Liver (tissue), 9 donors: ENCODE results near the gene NHS. TPM values are rescaled to one million over a fixed set of nuclear protein-coding genes. Genes with fewer than 3 reads are reported as not detected.

Experiments used
- DNase-seq: peaks from one replicate; pipeline ENCODE4 v3.0.0-alpha.2; 2017; ENCODE audit warnings: low spot score
- H3K27ac ChIP-seq, 2 donors: one replicate each; pipeline ENCODE4 v1.7.0; 2013; ENCODE audit warnings: inconsistent platforms in 2 of 2, low read length in 2 of 2, control low read depth in 1 of 2, low read depth in 1 of 2, mild to moderate bottlenecking in 1 of 2
- H3K27me3 ChIP-seq, 4 donors: one replicate each; pipeline versions ENCODE4 v1.6.1 to v1.7.0; 2013; ENCODE audit warnings: low read length in 3 of 4, inconsistent platforms in 1 of 4, mild to moderate bottlenecking in 1 of 4, moderate library complexity in 1 of 4; ENCODE audit not compliant: control insufficient read depth in 4 of 4, insufficient read depth in 4 of 4
- H3K36me3 ChIP-seq, 4 donors: one replicate each; pipeline versions ENCODE4 v1.6.1 to v1.7.0; 2013; ENCODE audit warnings: low read length in 3 of 4, mild to moderate bottlenecking in 3 of 4, low read depth in 1 of 4, moderate library complexity in 1 of 4; ENCODE audit not compliant: control insufficient read depth in 4 of 4, insufficient read depth in 3 of 4
- H3K4me1 ChIP-seq, 4 donors: one replicate each; pipeline versions ENCODE4 v1.6.1 to v1.7.0; 2013; ENCODE audit warnings: low read length in 3 of 4, mild to moderate bottlenecking in 3 of 4, moderate library complexity in 1 of 4; ENCODE audit not compliant: control insufficient read depth in 4 of 4, insufficient read depth in 4 of 4
- H3K4me3 ChIP-seq, 3 donors: one replicate each; pipeline versions ENCODE4 v1.6.1 to v1.7.0; 2013; ENCODE audit warnings: low read length in 3 of 3, control low read depth in 1 of 3, low read depth in 1 of 3, mild to moderate bottlenecking in 1 of 3
- H3K9ac ChIP-seq, 2 donors: one replicate each; pipeline ENCODE4 v1.7.0; 2013; ENCODE audit warnings: low read length in 2 of 2, mild to moderate bottlenecking in 2 of 2, moderate library complexity in 2 of 2, control low read depth in 1 of 2, low read depth in 1 of 2
- H3K9me3 ChIP-seq, 4 donors: one replicate each; pipeline versions ENCODE4 v1.6.1 to v1.7.0; 2013; ENCODE audit warnings: low read length in 3 of 4; ENCODE audit not compliant: control insufficient read depth in 4 of 4
- ATF3 ChIP-seq: IDR thresholded peaks from 2 replicates; pipeline ENCODE4 v1.6.1; 2016; ENCODE audit warnings: antibody characterized with exemption
- EGR1 ChIP-seq, 2 donors: IDR thresholded peaks; 2 replicates each; pipeline ENCODE4 v1.6.1; 2016 to 2018; ENCODE audit warnings: antibody characterized with exemption in 2 of 2, low read depth in 2 of 2
- FOXA1 ChIP-seq: IDR thresholded peaks from 2 replicates; pipeline ENCODE4 v1.6.1; 2016; ENCODE audit warnings: antibody characterized with exemption
- FOXA2 ChIP-seq: IDR thresholded peaks from 2 replicates; pipeline ENCODE4 v1.6.1; 2016; ENCODE audit warnings: antibody characterized with exemption
- HNF4A ChIP-seq, 2 donors: conservative IDR thresholded peaks; 2 replicates each; pipeline ENCODE4 v1.6.1; 2016; ENCODE audit warnings: antibody characterized with exemption in 2 of 2, mild to moderate bottlenecking in 2 of 2
- HNF4G ChIP-seq: IDR thresholded peaks from 2 replicates; pipeline ENCODE4 v1.6.1; 2016; ENCODE audit warnings: antibody characterized with exemption
- JUND ChIP-seq, 2 donors: IDR thresholded peaks; 2 replicates each; pipeline ENCODE4 v1.6.1; 2016; ENCODE audit warnings: antibody characterized with exemption in 2 of 2
- NR2F2 ChIP-seq: IDR thresholded peaks from 2 replicates; pipeline ENCODE4 v1.6.1; 2016; ENCODE audit warnings: antibody characterized with exemption
- RAD21 ChIP-seq, 2 donors: IDR thresholded peaks; 2 replicates each; pipeline ENCODE4 v1.6.1; 2016; ENCODE audit warnings: antibody characterized with exemption in 2 of 2, mild to moderate bottlenecking in 2 of 2
- RXRA ChIP-seq, 2 donors: IDR thresholded peaks; 2 replicates each; pipeline ENCODE4 v1.6.1; 2017 to 2018; ENCODE audit warnings: antibody characterized with exemption in 2 of 2, mild to moderate bottlenecking in 1 of 2
- SP1 ChIP-seq: IDR thresholded peaks from 2 replicates; pipeline ENCODE4 v1.6.1; 2018; ENCODE audit warnings: antibody characterized with exemption, mild to moderate bottlenecking
- TAF1 ChIP-seq: conservative IDR thresholded peaks from 2 replicates; pipeline ENCODE4 v1.6.1; 2016; ENCODE audit warnings: antibody characterized with exemption, mild to moderate bottlenecking
- YY1 ChIP-seq: IDR thresholded peaks from 2 replicates; pipeline ENCODE4 v1.6.1; 2016; ENCODE audit warnings: antibody characterized with exemption, mild to moderate bottlenecking
- WGBS: extraction: QIAGEN DNeasy Blood & Tissue Kit; methylation state at CpG from one replicate; pipeline ENCODE4 v1.1.7; 2013; 5-methylcytosine and 5-hydroxymethylcytosine counted together
- polyA plus RNA-seq, 2 donors: library from polyadenylated mRNA; stranded (reverse) in 1 of 2; unstranded in 1 of 2; fragments of 200-250 nt in 1 of 2; fragments of >200 nt in 1 of 2; fragmentation: Nextera tagmentation in 1 of 2; extraction: Ambion mirVana in 1 of 2; gene quantifications; one replicate each; pipeline versions ENCODE4 v1.2.1 to v1.2.3, GENCODE V29; 2013 to 2015
- total RNA-seq, 2 donors: library from RNA; depleted of rRNA; stranded (reverse); fragments of >200 nt; gene quantifications; one replicate each; pipeline ENCODE4 v1.2.3, GENCODE V29; 2014
- TF ChIP-seq, protein P1 (sequence below): fragments of 150-350 bp; IDR thresholded peaks from 2 replicates; pipeline ENCODE4 v1.5.1; 2017; ENCODE audit warnings: improper control_type of control experiment, low read depth, low read length; ENCODE audit not compliant: missing input control
- TF ChIP-seq, protein P2 (sequence below): IDR thresholded peaks from 2 replicates; pipeline ENCODE4 v1.6.1; 2016; ENCODE audit warnings: antibody characterized with exemption
- TF ChIP-seq, protein P3 (sequence below): IDR thresholded peaks from 2 replicates; pipeline ENCODE4 v1.6.1; 2016; ENCODE audit warnings: antibody characterized with exemption, mild to moderate bottlenecking
- donor health status: healthy.
- donor health status: healthy.
- donor health status: healthy.
- donor health status: healthy.
- donor health status: healthy.

The NHS gene
- total and polyA plus RNA-seq, 4 donors: 0.03 to 0.17 (median 0.10) TPM

GRCh38 chrX:17679261-17679660 is 304.3 kb downstream of the NHS start:
- Histone ChIP-seq H3K27me3 (no peaks in the 10 kb centered on the region), H3K9ac (no peak overlapping the region), H3K4me3 (no peak overlapping the region), H3K9me3 (no peaks in the 10 kb centered on the region), H3K27ac (no peak overlapping the region), H3K4me1 (no peaks in the 10 kb centered on the region), H3K36me3 (no peaks in the 10 kb centered on the region)
- no peak for DNase-seq
- TF ChIP-seq HNF4A (conservative IDR thresholded peaks at IDR 0.05) (no peak), FOXA2 (no peak), SP1 (no peak), FOXA1 (no peak), RAD21 (IDR thresholded peaks at IDR 0.05) (no peak), EGR1 (IDR thresholded peaks at IDR 0.05; ENCODE audit: low read depth in 2 of 2) (no peak), HNF4G (no peak), RXRA (IDR thresholded peaks at IDR 0.05) (no peak), JUND (IDR thresholded peaks at IDR 0.05) (no peak), NR2F2 (no peak), TAF1 (no peak), YY1 (no peak)
- TF ChIP-seq, protein P1, sequence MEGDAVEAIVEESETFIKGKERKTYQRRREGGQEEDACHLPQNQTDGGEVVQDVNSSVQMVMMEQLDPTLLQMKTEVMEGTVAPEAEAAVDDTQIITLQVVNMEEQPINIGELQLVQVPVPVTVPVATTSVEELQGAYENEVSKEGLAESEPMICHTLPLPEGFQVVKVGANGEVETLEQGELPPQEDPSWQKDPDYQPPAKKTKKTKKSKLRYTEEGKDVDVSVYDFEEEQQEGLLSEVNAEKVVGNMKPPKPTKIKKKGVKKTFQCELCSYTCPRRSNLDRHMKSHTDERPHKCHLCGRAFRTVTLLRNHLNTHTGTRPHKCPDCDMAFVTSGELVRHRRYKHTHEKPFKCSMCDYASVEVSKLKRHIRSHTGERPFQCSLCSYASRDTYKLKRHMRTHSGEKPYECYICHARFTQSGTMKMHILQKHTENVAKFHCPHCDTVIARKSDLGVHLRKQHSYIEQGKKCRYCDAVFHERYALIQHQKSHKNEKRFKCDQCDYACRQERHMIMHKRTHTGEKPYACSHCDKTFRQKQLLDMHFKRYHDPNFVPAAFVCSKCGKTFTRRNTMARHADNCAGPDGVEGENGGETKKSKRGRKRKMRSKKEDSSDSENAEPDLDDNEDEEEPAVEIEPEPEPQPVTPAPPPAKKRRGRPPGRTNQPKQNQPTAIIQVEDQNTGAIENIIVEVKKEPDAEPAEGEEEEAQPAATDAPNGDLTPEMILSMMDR: no peak
- TF ChIP-seq, protein P2, sequence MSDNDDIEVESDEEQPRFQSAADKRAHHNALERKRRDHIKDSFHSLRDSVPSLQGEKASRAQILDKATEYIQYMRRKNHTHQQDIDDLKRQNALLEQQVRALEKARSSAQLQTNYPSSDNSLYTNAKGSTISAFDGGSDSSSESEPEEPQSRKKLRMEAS: no peak
- TF ChIP-seq, protein P3, sequence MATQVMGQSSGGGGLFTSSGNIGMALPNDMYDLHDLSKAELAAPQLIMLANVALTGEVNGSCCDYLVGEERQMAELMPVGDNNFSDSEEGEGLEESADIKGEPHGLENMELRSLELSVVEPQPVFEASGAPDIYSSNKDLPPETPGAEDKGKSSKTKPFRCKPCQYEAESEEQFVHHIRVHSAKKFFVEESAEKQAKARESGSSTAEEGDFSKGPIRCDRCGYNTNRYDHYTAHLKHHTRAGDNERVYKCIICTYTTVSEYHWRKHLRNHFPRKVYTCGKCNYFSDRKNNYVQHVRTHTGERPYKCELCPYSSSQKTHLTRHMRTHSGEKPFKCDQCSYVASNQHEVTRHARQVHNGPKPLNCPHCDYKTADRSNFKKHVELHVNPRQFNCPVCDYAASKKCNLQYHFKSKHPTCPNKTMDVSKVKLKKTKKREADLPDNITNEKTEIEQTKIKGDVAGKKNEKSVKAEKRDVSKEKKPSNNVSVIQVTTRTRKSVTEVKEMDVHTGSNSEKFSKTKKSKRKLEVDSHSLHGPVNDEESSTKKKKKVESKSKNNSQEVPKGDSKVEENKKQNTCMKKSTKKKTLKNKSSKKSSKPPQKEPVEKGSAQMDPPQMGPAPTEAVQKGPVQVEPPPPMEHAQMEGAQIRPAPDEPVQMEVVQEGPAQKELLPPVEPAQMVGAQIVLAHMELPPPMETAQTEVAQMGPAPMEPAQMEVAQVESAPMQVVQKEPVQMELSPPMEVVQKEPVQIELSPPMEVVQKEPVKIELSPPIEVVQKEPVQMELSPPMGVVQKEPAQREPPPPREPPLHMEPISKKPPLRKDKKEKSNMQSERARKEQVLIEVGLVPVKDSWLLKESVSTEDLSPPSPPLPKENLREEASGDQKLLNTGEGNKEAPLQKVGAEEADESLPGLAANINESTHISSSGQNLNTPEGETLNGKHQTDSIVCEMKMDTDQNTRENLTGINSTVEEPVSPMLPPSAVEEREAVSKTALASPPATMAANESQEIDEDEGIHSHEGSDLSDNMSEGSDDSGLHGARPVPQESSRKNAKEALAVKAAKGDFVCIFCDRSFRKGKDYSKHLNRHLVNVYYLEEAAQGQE: no peak

- TF ChIP-seq, protein P1: no peak
- no peak for TF ChIP-seq ATF3
- TF ChIP-seq SP1: no peak
- no peak for DNase-seq
- Histone ChIP-seq H3K4me1 (no peaks in the 10 kb centered on the region), H3K36me3 (no peaks in the 10 kb centered on the region), H3K27ac (no peak overlapping the region), H3K9ac (no peak overlapping the region), H3K27me3 (no peaks in the 10 kb centered on the region), H3K4me3 (no peak overlapping the region), H3K9me3 (no peaks in the 10 kb centered on the region)
- 82% methylated on average over 2 of the region's 2 CpGs for WGBS
These were observed 304.8 kb downstream of the NHS start for GRCh38 chrX:17679820-17680219.
